GM10847 (cell line): Measurements from ENCODE around the gene NAA30.

Source experiments
- POLR2A ChIP-seq: IDR thresholded peaks from 2 replicates; pipeline ENCODE4 v1.6.1; 2011; ENCODE audit not compliant: insufficient read length; ENCODE audit errors: extremely low read depth

The NAA30 gene

DNA sequence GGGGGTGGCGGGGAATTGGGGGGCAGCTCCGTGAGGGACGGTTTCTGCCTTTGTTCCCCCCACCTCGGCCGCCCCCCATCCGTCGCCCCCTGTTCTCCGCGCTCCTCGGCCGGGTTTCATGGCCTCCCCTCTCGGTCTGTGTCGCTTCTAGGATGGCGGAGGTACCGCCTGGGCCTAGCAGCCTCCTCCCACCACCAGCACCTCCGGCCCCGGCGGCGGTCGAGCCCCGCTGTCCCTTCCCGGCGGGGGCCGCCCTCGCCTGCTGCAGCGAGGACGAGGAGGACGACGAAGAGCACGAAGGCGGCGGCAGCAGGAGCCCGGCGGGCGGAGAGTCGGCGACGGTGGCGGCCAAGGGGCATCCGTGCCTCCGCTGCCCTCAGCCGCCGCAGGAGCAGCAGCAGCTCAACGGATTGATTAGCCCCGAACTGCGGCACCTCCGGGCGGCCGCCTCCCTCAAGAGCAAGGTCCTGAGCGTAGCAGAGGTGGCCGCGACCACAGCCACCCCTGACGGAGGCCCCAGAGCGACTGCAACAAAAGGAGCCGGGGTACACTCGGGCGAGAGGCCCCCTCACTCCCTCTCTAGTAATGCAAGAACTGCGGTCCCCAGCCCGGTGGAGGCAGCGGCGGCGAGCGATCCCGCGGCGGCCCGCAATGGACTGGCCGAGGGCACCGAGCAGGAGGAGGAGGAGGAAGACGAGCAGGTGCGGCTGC, 575 bp downstream of the NAA30 start:
- no peak for TF ChIP-seq POLR2A

DNA sequence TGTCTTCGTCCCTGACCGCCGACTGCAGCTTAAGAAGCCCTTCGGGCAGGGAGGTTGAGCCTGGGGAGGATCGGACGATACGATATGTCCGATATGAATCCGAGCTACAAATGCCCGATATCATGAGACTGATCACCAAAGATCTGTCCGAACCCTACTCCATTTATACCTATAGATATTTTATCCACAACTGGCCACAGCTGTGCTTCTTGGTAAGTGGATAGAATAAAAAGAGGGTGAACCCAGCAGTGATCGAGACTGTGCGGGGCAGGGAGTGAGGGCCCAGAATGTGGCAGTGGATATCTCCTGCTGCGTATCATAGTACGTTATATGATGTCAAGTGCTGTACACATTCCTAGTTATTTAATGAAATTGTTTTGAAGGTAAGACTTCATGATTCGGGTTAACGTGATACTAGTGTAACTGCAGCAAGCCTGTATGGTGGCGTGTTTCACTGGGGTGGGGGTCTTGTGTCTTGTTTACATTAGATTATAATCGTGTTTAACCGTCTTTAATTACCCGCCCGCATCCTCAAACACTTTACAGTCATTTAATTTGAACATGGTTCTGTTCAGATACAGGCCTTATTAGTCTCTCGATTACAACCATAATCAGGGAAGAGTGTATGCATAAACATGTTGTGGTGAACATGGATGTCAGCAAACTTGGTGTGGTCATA, 1.3 kb downstream of the NAA30 start:
- no peak for TF ChIP-seq POLR2A

GRCh38 chr14:57392830-57393229, 2.4 kb downstream of the NAA30 start:
- TF ChIP-seq POLR2A, result no peak

GRCh38 chr14:57400556-57401494, 10.4 kb downstream of the NAA30 start:
- TF ChIP-seq POLR2A, result no peak

- no peak for TF ChIP-seq POLR2A
Observed at GRCh38 chr14:57401501-57401900, 11.1 kb downstream of the NAA30 start.

DNA sequence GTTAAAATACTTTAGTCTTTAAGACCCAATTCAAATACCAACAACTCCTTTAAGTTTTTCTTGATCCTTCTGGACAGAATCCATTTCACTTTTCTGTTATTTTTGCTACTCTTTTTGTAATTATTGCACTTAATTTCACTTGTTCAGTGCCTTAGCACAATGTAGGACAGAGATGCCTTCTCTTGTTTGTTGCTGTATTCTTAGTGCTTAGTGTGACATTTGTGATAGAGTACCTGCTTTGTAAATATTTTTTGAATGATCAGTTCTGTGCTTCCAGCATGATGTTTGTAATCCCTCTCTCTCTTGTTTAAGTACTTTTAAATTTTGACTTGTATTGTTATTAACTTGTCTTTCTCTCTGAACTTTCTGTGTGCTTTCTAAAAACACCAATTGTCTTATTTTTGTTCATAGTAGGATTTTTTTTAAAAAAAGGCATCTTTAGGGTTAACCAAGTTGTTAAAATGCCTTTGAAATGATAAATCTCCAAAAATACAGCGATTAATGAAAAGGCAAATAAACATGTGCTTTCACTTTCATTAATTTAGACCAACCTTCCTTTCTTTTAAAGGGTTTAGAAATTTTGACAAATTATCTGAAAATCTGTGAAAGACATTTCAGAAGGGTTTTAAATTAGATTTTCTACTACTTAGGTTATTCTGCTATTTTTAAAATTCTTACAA, 11.9 kb downstream of the NAA30 start:
- TF ChIP-seq POLR2A, result no peak

- TF ChIP-seq POLR2A, result no peak
Observed at GRCh38 chr14:57403521-57403864, 13.1 kb downstream of the NAA30 start.

GRCh38 chr14:57405562-57405961, 15.2 kb downstream of the NAA30 start:
- TF ChIP-seq POLR2A, result no peak

GRCh38 chr14:57408037-57408436, 17.7 kb downstream of the NAA30 start:
- no peak for TF ChIP-seq POLR2A

DNA sequence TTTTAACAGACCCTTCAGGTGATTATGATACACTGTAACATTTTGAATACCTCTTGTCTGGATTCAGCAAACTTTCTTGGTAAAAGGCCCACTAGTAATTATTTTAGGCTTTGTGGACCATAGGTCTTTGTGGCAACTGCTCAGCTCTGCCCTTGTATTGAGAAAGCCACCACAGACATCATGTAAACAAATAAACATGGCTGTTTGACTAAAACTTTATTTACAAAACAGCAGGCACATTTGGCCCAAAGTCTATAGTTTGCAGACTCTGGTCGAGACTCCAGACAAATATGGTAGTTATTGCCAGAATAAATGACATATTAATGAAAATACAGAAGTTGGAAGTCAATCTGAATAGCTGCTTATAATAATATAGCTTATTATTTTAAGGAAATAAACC, 18.2 kb downstream of the NAA30 start:
- no peak for TF ChIP-seq POLR2A

DNA sequence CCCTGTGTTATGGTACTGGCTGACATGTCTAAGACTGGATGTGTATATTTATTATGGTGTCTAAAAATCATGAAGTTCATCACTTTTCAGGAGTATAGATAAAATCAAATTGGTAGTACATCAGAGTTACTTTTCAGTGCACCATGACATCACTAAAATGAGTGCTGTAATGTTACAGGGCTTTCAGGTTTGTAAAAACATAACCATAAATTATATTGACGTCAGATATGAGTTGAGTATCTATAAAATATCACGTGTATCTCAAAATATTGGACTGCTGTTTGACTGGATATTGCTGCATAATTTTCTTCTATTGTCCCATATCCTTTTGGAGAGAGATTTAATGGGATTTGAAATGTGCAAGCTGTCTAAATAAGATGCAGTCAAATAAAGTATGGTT, 22.0 kb downstream of the NAA30 start:
- no peak for TF ChIP-seq POLR2A

GRCh38 chr14:57413849-57414248, 23.5 kb downstream of the NAA30 start:
- no peak for TF ChIP-seq POLR2A

DNA sequence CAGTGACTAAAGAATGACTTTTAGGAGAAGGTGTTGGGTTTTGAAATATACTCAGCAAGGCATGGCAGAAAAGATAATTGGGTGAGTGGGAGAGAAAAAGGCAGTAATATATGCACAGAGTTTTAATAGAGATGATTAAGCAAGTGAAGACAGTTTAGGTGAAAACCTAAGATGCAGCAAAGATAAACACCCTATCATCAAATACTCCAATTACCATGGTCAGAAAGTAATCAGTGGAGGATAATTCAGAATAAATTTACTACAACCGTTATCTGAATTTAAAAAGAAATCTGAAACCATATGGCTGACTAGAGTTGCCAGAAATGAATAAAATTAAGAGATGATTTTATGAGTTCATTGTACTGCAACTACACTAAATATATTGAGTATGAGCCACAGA, 26.8 kb downstream of the NAA30 start:
- no peak for TF ChIP-seq POLR2A

DNA sequence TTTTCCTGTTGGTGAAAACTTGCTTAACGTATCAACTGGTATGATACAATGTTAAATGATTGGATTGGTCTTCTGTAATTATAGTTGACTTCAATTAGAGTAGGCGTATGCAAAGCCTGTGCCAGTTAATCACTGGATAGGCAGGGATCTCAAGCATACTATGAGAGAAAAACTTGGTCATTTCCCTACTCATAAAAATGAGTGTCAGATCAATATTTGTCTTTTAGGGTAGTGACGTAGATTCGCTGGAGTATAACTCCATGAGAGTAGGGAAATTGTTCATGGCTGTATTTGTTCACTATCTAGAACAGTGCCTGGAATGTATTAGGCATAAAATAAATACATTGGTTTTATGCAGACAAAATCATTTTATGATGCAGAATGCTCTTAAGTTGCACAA, 28.6 kb downstream of the NAA30 start:
- TF ChIP-seq POLR2A, result no peak

DNA sequence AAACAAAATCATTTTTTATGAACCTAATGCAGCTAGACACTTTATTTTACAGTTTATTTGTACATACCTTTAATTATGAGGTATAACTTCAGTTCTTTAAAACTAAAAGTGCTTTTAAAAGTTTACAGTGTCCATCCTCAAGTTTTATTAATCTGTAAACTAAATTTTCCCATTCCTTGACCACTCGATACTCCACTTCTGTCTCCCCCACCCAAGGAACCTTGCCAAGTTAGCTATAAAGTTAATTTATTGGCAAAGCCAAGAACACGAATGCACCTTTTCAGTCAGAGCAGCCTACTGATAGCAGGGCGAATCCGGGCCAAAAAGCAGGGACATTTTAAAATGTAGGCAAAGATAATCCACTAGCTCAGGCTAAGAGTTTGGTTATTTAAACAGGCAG, 29.6 kb downstream of the NAA30 start:
- no peak for TF ChIP-seq POLR2A

DNA sequence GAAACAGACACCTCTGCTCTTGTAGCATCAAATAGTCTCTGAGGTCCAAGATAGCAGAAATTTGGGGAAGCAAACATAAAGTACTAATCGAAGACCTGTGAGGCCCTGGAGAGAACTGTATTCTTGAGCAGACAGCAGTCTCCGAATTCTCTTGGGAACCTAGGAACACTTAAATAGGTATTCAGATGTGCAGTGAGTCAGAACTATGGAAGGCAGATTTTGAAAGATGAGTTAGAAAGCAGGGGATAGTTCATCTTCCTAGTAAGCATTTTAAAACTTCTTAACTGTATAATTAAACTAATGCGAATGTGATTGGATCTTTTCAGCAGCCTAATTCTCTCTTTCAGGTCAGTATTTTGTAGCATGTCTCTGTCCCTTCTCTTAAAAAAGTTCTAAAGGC, 30.6 kb downstream of the NAA30 start:
- TF ChIP-seq POLR2A, result no peak

DNA sequence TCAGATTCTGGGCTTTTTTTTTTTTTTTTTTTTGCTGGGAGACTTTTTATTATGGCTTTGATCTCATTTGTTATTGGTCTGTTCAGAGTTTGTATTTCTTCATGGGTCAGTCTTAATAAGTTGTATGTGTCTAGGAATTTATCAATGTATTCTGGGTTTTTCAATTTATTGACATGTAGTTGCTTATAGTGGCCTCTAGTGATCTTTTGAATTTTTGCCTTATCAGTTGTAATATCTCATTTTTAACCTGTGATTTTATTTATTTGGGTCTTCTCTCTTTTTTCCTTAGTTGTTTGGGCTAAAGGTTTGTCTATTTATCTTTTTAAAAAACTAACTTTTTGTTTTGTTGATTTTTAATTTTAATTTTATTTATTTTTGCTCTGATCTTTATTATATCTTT, 45.5 kb downstream of the NAA30 start:
- no peak for TF ChIP-seq POLR2A
